G401 (cell line): ENCODE data around the gene BTG4. TPM values are rescaled to one million over a fixed set of nuclear protein-coding genes. Genes with fewer than 3 reads are reported as not detected.

Experiments used
- DNase-seq: peaks from one replicate; pipeline ENCODE4 v3.0.0-alpha.2; 2015; ENCODE audit warnings: low spot score
- in situ Hi-C: cut with HindIII; loops from 2 replicates; pipeline ENCODE4 v1.10.0; 2016; ENCODE audit warnings: low sequenced_read_pairs, mixed read lengths
- total RNA-seq: library from RNA; depleted of rRNA; stranded (reverse); fragments of >200 nt; shearing (Covaris generic); gene quantifications from 2 replicates; pipeline ENCODE4 v1.2.3, GENCODE V29; 2014; rRNA removed

Gene BTG4
- total RNA-seq, 1 experiment from 2014 or later = 8.1 TPM

GRCh38 chr11:111445586-111445985 is 66.6 kb downstream of the BTG4 start:
- in situ Hi-C loops = no loop called here
- no peak for DNase-seq

Other genes starting within 250 kb of the BTG4 start
- not detected in 2 replicates for gene POU2AF3, start 213.8 kb downstream of the BTG4 start, total RNA-seq
- 7.0 and 28.4 TPM in 2 replicates for gene POU2AF1, start 133.1 kb downstream of the BTG4 start, total RNA-seq
- 6.8 and 10.7 TPM in 2 replicates for gene HOATZ, start 2.4 kb upstream of the BTG4 start, total RNA-seq
- 206 and 229 TPM in 2 replicates for gene LAYN, start 28.3 kb upstream of the BTG4 start, total RNA-seq
- 23.8 and 53.1 TPM in 2 replicates for gene SIK2, start 90.1 kb upstream of the BTG4 start, total RNA-seq